ENCODE measurements around the gene PLCXD3. TPM values are rescaled to one million over a fixed set of nuclear protein-coding genes. Genes with fewer than 3 reads are reported as not detected.

PLCXD3 gene
- total RNA-seq, 1 experiment from 2014 or later, result not detected

DNA sequence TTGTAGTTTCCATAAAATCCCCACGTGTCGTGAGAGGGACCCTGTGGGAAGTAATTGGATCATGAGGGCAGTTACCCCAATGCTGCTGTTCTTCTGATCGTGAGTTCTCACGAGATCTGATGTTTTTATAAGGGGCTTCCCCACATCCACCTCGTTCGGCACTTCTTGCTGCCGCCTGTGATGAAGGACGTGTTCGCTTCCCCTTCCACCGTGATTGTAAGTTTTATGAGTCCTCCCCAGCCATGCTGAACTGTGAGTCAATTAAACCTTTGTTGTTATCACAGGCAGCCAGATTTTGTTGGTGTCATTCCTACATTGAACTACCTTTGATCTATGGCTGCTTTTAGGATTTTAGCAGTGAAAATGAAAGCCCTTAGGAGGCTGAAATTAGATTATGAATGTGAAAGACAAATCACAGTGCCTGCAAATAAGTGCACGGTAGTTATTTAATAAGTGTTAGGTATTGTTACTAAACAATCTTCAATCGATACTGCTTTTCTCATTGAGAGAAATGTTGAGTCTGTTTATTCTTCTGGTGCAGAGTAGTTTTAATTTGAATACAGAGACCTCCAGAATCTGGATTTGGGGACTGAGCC lies 229.1 kb downstream of the PLCXD3 start:
- BruUV-seq (replicated peaks), result no TSS peak

DNA sequence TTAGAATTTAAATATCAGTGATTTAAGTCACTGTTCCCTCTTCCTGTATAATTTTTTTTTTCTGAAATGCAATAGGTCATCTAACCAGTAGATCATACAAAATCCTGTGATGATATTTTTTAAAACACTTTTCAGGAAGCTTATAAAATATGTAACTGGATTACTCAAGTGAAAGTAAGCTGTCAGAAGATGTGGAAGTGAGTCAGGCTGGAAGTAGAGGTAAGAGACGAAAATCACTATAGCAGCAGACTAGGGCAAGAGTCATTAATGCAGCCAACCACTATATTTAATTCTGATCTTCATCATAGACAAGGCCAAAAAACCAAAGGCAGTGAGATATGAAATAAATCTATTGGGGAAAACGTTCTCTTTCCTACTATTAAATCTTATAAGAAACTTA lies 231.4 kb downstream of the PLCXD3 start:
- Mint-ChIP-seq H3K36me3 (ENCODE audit: insufficient read depth, unreplicated experiment) (no peaks in the 10 kb centered on the region), H3K4me1 (ENCODE audit: insufficient read depth, unreplicated experiment) (no peaks in the 10 kb centered on the region), H3K4me3 (ENCODE audit: unreplicated experiment) (no peak overlapping the region), H3K27ac (ENCODE audit: low read depth, unreplicated experiment) (no peak overlapping the region), H3K9me3 (ENCODE audit: unreplicated experiment) (no peaks in the 10 kb centered on the region), H3K27me3 (ENCODE audit: insufficient read depth, unreplicated experiment) (peaks cover 60% of the 10 kb centered on the region)
- TF ChIP-seq, protein P1, sequence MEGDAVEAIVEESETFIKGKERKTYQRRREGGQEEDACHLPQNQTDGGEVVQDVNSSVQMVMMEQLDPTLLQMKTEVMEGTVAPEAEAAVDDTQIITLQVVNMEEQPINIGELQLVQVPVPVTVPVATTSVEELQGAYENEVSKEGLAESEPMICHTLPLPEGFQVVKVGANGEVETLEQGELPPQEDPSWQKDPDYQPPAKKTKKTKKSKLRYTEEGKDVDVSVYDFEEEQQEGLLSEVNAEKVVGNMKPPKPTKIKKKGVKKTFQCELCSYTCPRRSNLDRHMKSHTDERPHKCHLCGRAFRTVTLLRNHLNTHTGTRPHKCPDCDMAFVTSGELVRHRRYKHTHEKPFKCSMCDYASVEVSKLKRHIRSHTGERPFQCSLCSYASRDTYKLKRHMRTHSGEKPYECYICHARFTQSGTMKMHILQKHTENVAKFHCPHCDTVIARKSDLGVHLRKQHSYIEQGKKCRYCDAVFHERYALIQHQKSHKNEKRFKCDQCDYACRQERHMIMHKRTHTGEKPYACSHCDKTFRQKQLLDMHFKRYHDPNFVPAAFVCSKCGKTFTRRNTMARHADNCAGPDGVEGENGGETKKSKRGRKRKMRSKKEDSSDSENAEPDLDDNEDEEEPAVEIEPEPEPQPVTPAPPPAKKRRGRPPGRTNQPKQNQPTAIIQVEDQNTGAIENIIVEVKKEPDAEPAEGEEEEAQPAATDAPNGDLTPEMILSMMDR (IDR thresholded peaks at IDR 0.05; ENCODE audit: unreplicated experiment), result no peak
- intact Hi-C loops (cut with micrococcal nuclease), result no loop called here
- ChIA-PET POLR2A (interaction anchor here (0.9 kb wide), 1 partner anchor 11 kb away, joined by 3 read pairs; no protein-coding TSS in a partner anchor), CTCF (interaction anchor here (0.8 to 1.3 kb wide), 2 partner anchors 10 to 374 kb away, joined by 4 read pairs; no protein-coding TSS in a partner anchor)
- DNase-seq (ENCODE audit: unreplicated experiment), result no peak
- BruUV-seq (replicated peaks), result no TSS peak

More for the DNA sequence above, 229.1 kb downstream of the PLCXD3 start:
- ChIA-PET CTCF (no interaction called here), POLR2A (no interaction called here)
- H3K36me3 Mint-ChIP-seq (ENCODE audit: insufficient read depth, unreplicated experiment), result no peaks in the 10 kb centered on the region
- H3K4me3 Mint-ChIP-seq (ENCODE audit: unreplicated experiment), result no peak overlapping the region
- TF ChIP-seq, protein P1 (IDR thresholded peaks at IDR 0.05; ENCODE audit: unreplicated experiment), result no peak
- H3K27me3 Mint-ChIP-seq (ENCODE audit: insufficient read depth, unreplicated experiment), result peaks cover 39% of the 10 kb centered on the region
- no peaks in the 10 kb centered on the region for H3K9me3 Mint-ChIP-seq (ENCODE audit: unreplicated experiment)
- no peaks in the 10 kb centered on the region for H3K4me1 Mint-ChIP-seq (ENCODE audit: insufficient read depth, unreplicated experiment)
- DNase-seq (ENCODE audit: unreplicated experiment), result no peak
- intact Hi-C loops (cut with micrococcal nuclease), result no loop called here
- no peak overlapping the region for H3K27ac Mint-ChIP-seq (ENCODE audit: low read depth, unreplicated experiment)

DNA sequence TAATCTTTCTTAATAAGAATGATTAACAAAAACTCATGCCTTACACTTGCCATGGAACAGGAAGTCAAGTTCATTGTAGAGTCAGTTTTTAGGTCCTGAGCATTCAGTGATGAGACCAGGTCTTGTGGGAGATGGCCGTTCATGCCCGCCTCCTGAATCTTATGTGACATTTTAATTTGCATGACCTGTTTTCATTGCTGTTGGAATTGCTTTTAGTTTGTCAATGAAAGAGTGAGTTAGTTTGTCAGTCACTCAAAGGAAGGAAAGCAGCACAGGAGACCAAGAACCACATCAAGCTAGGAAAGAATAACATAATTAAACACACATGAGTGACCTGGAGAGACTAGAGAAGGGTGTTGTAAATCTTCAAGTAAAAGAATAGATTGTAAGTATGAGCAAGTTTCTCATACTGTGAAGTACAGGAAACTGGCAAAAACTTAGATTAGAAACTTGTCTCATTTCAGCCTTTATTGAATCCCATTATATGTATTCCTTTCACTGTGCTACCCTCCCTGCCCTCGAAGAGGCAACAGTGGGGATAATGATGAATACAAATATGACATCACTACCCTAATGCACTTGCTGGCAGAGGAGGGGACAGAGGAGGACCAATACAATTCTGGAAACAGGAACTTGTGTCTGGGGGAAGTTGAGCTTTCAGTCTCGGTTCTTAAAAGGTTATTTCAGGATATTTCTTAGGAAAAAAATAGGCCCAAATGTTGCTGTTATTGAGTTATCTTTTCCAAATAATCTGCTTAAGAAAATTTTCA lies 232.7 kb downstream of the PLCXD3 start:
- CTCF ChIA-PET, result interaction anchor here (0.8 kb wide), 1 partner anchor 261 kb away, joined by 4 read pairs; no protein-coding TSS in a partner anchor
- peaks cover 50% of the 10 kb centered on the region for H3K27me3 Mint-ChIP-seq (ENCODE audit: insufficient read depth, unreplicated experiment)
- H3K4me3 Mint-ChIP-seq (ENCODE audit: unreplicated experiment), result no peak overlapping the region
- no peak overlapping the region for H3K27ac Mint-ChIP-seq (ENCODE audit: low read depth, unreplicated experiment)
- H3K36me3 Mint-ChIP-seq (ENCODE audit: insufficient read depth, unreplicated experiment), result no peaks in the 10 kb centered on the region
- TF ChIP-seq, protein P1 (IDR thresholded peaks at IDR 0.05; ENCODE audit: unreplicated experiment), result no peak
- no peak for DNase-seq (ENCODE audit: unreplicated experiment)
- no TSS peak for BruUV-seq (replicated peaks)
- no peaks in the 10 kb centered on the region for H3K4me1 Mint-ChIP-seq (ENCODE audit: insufficient read depth, unreplicated experiment)
- intact Hi-C loops (cut with micrococcal nuclease), result no loop called here
- POLR2A ChIA-PET, result interaction anchor here (0.8 kb wide), 1 partner anchor 240 kb away, joined by 3 read pairs; no protein-coding TSS in a partner anchor
- H3K9me3 Mint-ChIP-seq (ENCODE audit: unreplicated experiment), result no peaks in the 10 kb centered on the region

DNA sequence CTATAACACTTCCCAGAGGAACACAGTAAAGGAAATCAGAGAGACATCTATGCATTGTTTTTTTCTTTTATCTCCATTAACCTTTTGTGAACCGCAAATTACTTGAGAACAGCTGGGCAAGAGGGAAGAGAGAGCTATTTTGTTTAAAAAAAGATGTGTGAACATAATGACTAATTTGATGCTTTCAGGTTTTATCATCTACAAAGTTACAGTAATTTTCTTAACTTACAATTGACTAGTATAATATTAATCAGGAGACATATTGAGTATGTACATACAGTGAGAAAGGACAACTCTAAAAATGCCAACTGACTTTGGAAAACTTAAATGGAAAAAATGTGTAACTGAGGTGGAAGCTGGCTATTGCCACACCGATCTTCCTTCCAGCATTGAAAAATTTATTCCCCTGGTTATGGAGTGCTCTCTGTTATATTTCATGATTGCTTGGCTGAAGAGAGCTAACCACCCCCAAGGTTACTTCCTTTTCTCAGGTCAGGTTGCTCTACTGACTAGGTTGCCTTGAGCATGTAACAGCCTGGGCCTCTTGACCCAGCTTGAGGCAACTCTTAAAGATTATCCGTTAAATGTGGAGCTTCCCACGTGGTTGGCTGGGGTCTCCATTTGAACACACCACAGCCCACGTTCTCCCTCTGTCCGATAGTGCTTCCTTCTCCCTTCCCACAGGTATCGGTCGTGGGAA lies 234.4 kb downstream of the PLCXD3 start:
- Mint-ChIP-seq H3K27ac (ENCODE audit: low read depth, unreplicated experiment) (no peak overlapping the region), H3K36me3 (ENCODE audit: insufficient read depth, unreplicated experiment) (no peaks in the 10 kb centered on the region), H3K4me1 (ENCODE audit: insufficient read depth, unreplicated experiment) (no peaks in the 10 kb centered on the region), H3K4me3 (ENCODE audit: unreplicated experiment) (no peak overlapping the region), H3K9me3 (ENCODE audit: unreplicated experiment) (no peaks in the 10 kb centered on the region), H3K27me3 (ENCODE audit: insufficient read depth, unreplicated experiment) (peaks cover 34% of the 10 kb centered on the region)
- no TSS peak for BruUV-seq (replicated peaks)
- intact Hi-C loops (cut with micrococcal nuclease), result no loop called here
- CTCF ChIA-PET, result interaction anchor here (0.5 to 1.5 kb wide), 3 partner anchors 71 to 371 kb away, joined by 3 to 6 read pairs (median 4); no protein-coding TSS in a partner anchor
- POLR2A ChIA-PET, result no interaction called here
- no peak for DNase-seq (ENCODE audit: unreplicated experiment)
- TF ChIP-seq, protein P1 (IDR thresholded peaks at IDR 0.05; ENCODE audit: unreplicated experiment), result no peak

All from MCF 10A (cell line).